Nephron progenitor cell (in vitro differentiated cells): ENCODE data around the gene RASL11B.

Source experiments
- DNase-seq: peaks from one replicate; pipeline ENCODE4 v3.0.0; 2021
- H3K27ac Mint-ChIP-seq: 2 replicates; pipeline ENCODE4 v1.8.0; 2021; ENCODE audit warnings: mild to moderate bottlenecking, moderate library complexity, mixed read lengths
- H3K27me3 Mint-ChIP-seq: 2 replicates; pipeline ENCODE4 v1.8.0; 2021; ENCODE audit warnings: mild to moderate bottlenecking, low read depth, mixed read lengths; ENCODE audit not compliant: poor library complexity
- H3K36me3 Mint-ChIP-seq: 2 replicates; pipeline ENCODE4 v1.8.0; 2021; ENCODE audit warnings: low read depth, mixed read lengths
- H3K4me1 Mint-ChIP-seq: 2 replicates; pipeline ENCODE4 v1.8.0; 2021; ENCODE audit warnings: mixed read lengths
- H3K4me3 Mint-ChIP-seq: 2 replicates; pipeline ENCODE4 v1.8.0; 2021; ENCODE audit warnings: mild to moderate bottlenecking, moderate library complexity, mixed read lengths
- H3K9me3 Mint-ChIP-seq: 2 replicates; pipeline ENCODE4 v1.8.0; 2021; ENCODE audit warnings: mild to moderate bottlenecking, moderate library complexity, mixed read lengths
- TF ChIP-seq, protein P1 (sequence below): fragments of 200-600 bp; sonication (generic); IDR thresholded peaks from 2 replicates; pipeline ENCODE4 v1.5.0; 2021; ENCODE audit warnings: antibody characterized with exemption

Gene RASL11B

DNA sequence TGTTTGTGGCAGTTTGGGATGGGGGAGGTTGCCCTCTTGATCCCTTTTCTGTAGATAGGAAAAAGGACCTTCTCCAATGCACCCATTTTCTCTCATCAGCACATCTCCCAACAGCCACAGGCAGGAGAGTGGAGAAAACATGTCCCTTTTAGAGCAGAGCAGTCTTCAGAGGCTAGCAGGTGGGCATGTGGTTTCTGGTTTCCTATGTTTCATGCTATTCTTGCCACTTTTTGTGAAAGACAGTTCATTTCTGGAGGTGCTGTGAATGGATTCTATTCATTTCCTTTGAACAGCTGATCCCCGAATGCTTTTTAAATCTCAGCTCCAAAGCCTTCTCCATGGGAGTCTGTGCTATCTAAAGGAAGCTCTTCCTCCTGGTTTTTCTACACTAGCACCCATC lies 18.9 kb downstream of the RASL11B start:
- TF ChIP-seq, protein P1, sequence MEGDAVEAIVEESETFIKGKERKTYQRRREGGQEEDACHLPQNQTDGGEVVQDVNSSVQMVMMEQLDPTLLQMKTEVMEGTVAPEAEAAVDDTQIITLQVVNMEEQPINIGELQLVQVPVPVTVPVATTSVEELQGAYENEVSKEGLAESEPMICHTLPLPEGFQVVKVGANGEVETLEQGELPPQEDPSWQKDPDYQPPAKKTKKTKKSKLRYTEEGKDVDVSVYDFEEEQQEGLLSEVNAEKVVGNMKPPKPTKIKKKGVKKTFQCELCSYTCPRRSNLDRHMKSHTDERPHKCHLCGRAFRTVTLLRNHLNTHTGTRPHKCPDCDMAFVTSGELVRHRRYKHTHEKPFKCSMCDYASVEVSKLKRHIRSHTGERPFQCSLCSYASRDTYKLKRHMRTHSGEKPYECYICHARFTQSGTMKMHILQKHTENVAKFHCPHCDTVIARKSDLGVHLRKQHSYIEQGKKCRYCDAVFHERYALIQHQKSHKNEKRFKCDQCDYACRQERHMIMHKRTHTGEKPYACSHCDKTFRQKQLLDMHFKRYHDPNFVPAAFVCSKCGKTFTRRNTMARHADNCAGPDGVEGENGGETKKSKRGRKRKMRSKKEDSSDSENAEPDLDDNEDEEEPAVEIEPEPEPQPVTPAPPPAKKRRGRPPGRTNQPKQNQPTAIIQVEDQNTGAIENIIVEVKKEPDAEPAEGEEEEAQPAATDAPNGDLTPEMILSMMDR: no peak
- H3K27me3 Mint-ChIP-seq: no peaks in the 10 kb centered on the region
- H3K4me1 Mint-ChIP-seq: peaks cover 65% of the 10 kb centered on the region
- no peak overlapping the region for H3K4me3 Mint-ChIP-seq
- H3K27ac Mint-ChIP-seq: no peak overlapping the region
- peaks cover 14% of the 10 kb centered on the region for H3K9me3 Mint-ChIP-seq
- peaks cover 17% of the 10 kb centered on the region for H3K36me3 Mint-ChIP-seq
- no peak for DNase-seq

DNA sequence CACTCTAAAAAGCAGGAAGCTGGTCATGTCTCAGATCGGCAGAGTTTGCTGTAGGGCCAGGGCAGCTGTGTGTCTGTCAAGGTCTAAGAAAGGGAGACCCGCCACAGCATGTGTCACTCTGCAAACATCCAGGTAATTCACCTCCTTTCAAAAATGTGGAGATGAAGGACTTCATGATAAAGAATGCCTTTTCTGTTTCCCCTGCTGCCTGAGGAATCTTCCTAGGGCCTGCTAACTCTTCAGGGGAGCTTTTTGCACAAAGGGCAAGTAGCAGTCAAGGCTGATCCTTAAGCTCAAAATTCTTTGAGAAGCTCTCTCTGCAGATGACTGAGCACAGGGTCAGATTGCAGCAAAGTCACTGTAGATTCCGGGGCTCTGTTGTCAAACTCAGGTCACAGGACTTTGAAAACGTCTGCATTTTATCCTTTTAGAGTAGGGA lies 21.1 kb downstream of the RASL11B start:
- H3K4me3 Mint-ChIP-seq: no peak overlapping the region
- peaks cover 18% of the 10 kb centered on the region for H3K9me3 Mint-ChIP-seq
- no peak for DNase-seq
- H3K36me3 Mint-ChIP-seq: peaks cover 23% of the 10 kb centered on the region
- H3K4me1 Mint-ChIP-seq: peaks cover 52% of the 10 kb centered on the region
- H3K27me3 Mint-ChIP-seq: no peaks in the 10 kb centered on the region
- TF ChIP-seq, protein P1: no peak
- H3K27ac Mint-ChIP-seq: peak overlapping the region; percentile 89

DNA sequence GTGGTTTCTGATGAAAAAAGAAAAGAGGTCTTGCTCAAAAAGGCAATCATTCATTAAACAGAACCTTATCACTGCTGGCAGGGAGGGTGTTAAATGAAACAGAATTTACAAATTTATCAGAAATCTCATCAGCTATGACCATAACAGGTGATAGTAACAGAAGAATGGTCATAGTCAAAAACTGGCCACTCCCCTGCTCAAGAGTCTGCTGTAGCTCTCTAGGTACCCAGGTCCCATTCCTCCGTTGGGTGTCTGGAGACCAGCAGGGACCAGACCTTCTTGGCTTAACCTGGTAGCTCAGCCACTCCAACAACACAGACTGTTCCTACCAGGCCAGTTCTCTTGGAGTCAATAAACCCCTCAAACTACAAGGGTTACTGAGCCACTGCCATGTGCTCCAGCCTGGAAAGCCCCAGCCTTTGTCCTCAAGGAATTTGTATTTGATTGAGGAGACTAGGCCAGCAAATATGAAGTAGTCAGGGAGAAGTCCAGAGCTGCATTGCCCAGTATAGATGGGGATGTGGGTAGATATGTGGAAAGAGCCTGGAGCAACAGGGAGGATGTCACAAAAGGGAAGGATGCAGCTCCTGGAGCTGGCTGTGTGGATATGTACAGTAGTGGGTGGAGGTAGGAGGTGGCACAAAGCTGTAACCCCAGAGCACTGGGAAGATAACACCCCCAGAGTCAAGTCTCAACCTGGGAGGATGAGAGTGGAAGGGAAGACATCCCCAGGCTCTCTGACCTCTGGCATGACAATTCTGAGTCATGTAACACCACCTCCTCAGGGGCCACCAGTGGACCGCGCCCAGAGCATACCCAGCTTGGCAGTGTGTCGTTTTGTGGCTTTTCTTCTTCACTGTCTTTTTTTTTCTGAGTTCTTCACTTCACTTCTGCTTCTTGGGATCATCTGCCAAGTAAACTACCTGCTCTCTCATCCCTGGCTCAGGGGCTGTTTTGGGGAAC lies 21.9 kb downstream of the RASL11B start:
- DNase-seq: no peak
- Mint-ChIP-seq H3K9me3 (peaks cover 25% of the 10 kb centered on the region), H3K27ac (peak overlapping the region; percentile 89), H3K36me3 (peaks cover 31% of the 10 kb centered on the region), H3K4me3 (no peak overlapping the region), H3K4me1 (peaks cover 47% of the 10 kb centered on the region), H3K27me3 (no peaks in the 10 kb centered on the region)
- TF ChIP-seq, protein P1: no peak

DNA sequence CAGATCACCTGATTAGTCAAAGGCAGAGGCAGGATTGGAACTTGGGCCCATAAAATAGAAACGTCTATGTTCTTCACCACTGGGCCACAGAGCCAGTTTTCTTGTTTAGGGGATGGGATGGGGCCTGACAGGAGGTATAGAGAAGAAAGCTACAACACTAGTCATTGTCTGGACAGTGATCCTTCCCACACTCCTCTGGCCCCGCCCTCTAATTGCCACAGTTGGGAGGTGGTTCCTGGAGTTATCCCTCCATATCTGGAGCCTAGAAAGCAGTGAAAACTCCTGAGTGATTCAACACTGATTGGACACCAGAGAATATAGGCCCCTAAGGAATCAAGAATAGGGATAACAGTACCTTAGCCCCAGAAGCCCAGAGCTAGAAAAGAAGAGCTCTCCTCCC lies 22.9 kb downstream of the RASL11B start:
- peaks cover 25% of the 10 kb centered on the region for H3K9me3 Mint-ChIP-seq
- no peak overlapping the region for H3K27ac Mint-ChIP-seq
- DNase-seq: no peak
- TF ChIP-seq, protein P1: no peak
- no peaks in the 10 kb centered on the region for H3K27me3 Mint-ChIP-seq
- peaks cover 31% of the 10 kb centered on the region for H3K36me3 Mint-ChIP-seq
- H3K4me3 Mint-ChIP-seq: no peak overlapping the region
- peaks cover 44% of the 10 kb centered on the region for H3K4me1 Mint-ChIP-seq

DNA sequence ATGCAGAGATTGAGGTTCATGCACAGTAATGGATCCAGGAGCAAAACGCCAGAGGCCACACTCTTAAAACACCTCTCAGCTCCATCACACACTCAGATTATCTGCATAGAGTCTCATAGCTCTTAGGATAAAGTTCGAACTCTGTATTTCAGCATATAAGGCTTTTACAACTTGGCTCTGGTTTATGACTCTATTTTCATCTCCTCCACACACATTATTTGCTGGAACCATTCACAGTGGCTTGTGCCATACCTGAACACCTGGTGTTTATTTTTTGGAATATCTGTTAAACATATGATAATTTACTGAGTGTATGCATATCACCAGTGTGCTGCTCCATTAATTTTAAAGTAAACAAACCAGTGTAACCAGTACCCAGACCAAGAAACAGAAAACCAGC lies 27.2 kb downstream of the RASL11B start:
- H3K9me3 Mint-ChIP-seq: peaks cover 11% of the 10 kb centered on the region
- H3K27me3 Mint-ChIP-seq: no peaks in the 10 kb centered on the region
- peaks cover 46% of the 10 kb centered on the region for H3K4me1 Mint-ChIP-seq
- H3K27ac Mint-ChIP-seq: no peak overlapping the region
- peaks cover 13% of the 10 kb centered on the region for H3K36me3 Mint-ChIP-seq
- no peak overlapping the region for H3K4me3 Mint-ChIP-seq
- no peak for DNase-seq
- TF ChIP-seq, protein P1: no peak
